NCI-H2029 (cell line): ENCODE results near the gene TEX19.
A peak's percentile ranks its signal among the peaks of the same experiment; 100 is the strongest.
"Not testable (repeated sequence)": the region's sequence is repeated elsewhere in the genome, so short reads cannot be mapped to it uniquely, and the experiment has no call there.

Experiments used
- DNase-seq: peaks from one replicate; lab custom pipeline; 2025; lab: John Stamatoyannopoulos, UW

The TEX19 gene

GRCh38 chr17:82356845-82357355 lies 2.1 kb upstream of the TEX19 start:
- DNase-seq = no peak

- DNase-seq = no peak
These were observed 1.7 kb upstream of the TEX19 start for GRCh38 chr17:82357394-82357793.

GRCh38 chr17:82359451-82360074 lies 516 bp downstream of the TEX19 start:
- not testable (repeated sequence) for DNase-seq

- no peak for DNase-seq
These were observed 3.0 kb downstream of the TEX19 start for GRCh38 chr17:82361885-82362633.

- DNase-seq = no peak
These were observed 6.7 kb downstream of the TEX19 start for GRCh38 chr17:82365606-82366295.

GRCh38 chr17:82366749-82367148 lies 7.7 kb downstream of the TEX19 start:
- no peak for DNase-seq

- peak; percentile 17 for DNase-seq
These were observed 8.9 kb downstream of the TEX19 start for GRCh38 chr17:82367724-82368524.

- DNase-seq = no peak
These were observed 10.2 kb downstream of the TEX19 start for GRCh38 chr17:82369211-82369610.

- no peak for DNase-seq
These were observed 11.7 kb downstream of the TEX19 start for GRCh38 chr17:82370471-82371332.

GRCh38 chr17:82371333-82372248 lies 12.5 kb downstream of the TEX19 start, which contains the start of gene UTS2R:
UTS2R (plus strand) TSS chr17:82371765; CDS start chr17:82374325, 2,560 bp downstream.
- no peak for DNase-seq

- no peak for DNase-seq
These were observed 13.4 kb downstream of the TEX19 start for GRCh38 chr17:82372249-82373071.

- not testable (repeated sequence) for DNase-seq
These were observed 14.0 kb downstream of the TEX19 start for GRCh38 chr17:82373072-82373452.

GRCh38 chr17:82373731-82374625 lies 14.9 kb downstream of the TEX19 start:
- no peak for DNase-seq

GRCh38 chr17:82374626-82375331 lies 15.7 kb downstream of the TEX19 start:
- no peak for DNase-seq

GRCh38 chr17:82375359-82376041 lies 16.5 kb downstream of the TEX19 start:
- DNase-seq = no peak

- no peak for DNase-seq
These were observed 17.1 kb downstream of the TEX19 start for GRCh38 chr17:82376042-82376730.
